ENCODE data around the gene USP25. TPM values are rescaled to one million over a fixed set of nuclear protein-coding genes. Genes with fewer than 3 reads are reported as not detected.

USP25 gene
- total RNA-seq, 1 experiment from 2014 or later: 26.1 TPM

- no TSS peak for BruUV-seq (replicated peaks)
- H3K4me3 ChIP-seq (ENCODE audit: low read depth in 2 of 2, low read length in 2 of 2): no peak overlapping the region
- CTCF ChIA-PET: no interaction called here
- POLR2A ChIA-PET: no interaction called here
- ATAC-seq: no peak
- no peaks in the 10 kb centered on the region for H3K4me1 ChIP-seq (ENCODE audit: control insufficient read depth, insufficient read depth, low read length)
- no peak for DNase-seq (ENCODE audit: low read depth, low spot score)
- intact Hi-C loops (cut with micrococcal nuclease; ENCODE audit: unreplicated experiment) (no loop called here), in situ Hi-C loops (cut with HindIII; ENCODE audit: low pct_unique_long_range_greater_than_20kb, low sequenced_read_pairs) (no loop called here)
- no peaks in the 10 kb centered on the region for H3K9me3 ChIP-seq (ENCODE audit: control insufficient read depth, insufficient read depth, low read depth, low read length)
- TF ChIP-seq REST (IDR thresholded peaks at IDR 0.05; ENCODE audit: insufficient read depth in 1 of 2, low read depth in 2 of 2, low read length in 1 of 2) (no peak), TCF7L2 (IDR thresholded peaks at IDR 0.05; ENCODE audit: low read depth, low read length) (no peak), POLR2AphosphoS5 (IDR thresholded peaks at IDR 0.05; ENCODE audit: low read depth, low read length) (no peak), CTCF (IDR thresholded peaks at IDR 0.05) (no peak), SIN3A (IDR thresholded peaks at IDR 0.05; ENCODE audit: borderline replicate concordance, insufficient read depth, low read depth, low read length) (no peak)
- no peak overlapping the region for H3K27ac ChIP-seq (ENCODE audit: low read length)
- no peaks in the 10 kb centered on the region for H3K27me3 ChIP-seq (ENCODE audit: control insufficient read depth, insufficient read depth, low read length)
- no peaks in the 10 kb centered on the region for H3K36me3 ChIP-seq (ENCODE audit: control insufficient read depth, insufficient read depth, low read length)
Measured at GRCh38 chr21:15722591-15723324, 7.0 kb upstream of the USP25 start.

GRCh38 chr21:15725949-15726348, 3.8 kb upstream of the USP25 start:
- Histone ChIP-seq H3K4me3 (ENCODE audit: low read depth in 2 of 2, low read length in 2 of 2) (no peak overlapping the region), H3K27me3 (ENCODE audit: control insufficient read depth, insufficient read depth, low read length) (no peaks in the 10 kb centered on the region), H3K9me3 (ENCODE audit: control insufficient read depth, insufficient read depth, low read depth, low read length) (no peaks in the 10 kb centered on the region), H3K36me3 (ENCODE audit: control insufficient read depth, insufficient read depth, low read length) (peaks cover 3% of the 10 kb centered on the region; the same call in 1 of the 2 replicates), H3K27ac (ENCODE audit: low read length) (no peak overlapping the region), H3K4me1 (ENCODE audit: control insufficient read depth, insufficient read depth, low read length) (peaks cover 3% of the 10 kb centered on the region; the same call in 1 of the 2 replicates)
- no peak for ATAC-seq
- no peak for TF ChIP-seq POLR2AphosphoS5 (IDR thresholded peaks at IDR 0.05; ENCODE audit: low read depth, low read length)
- TF ChIP-seq REST (IDR thresholded peaks at IDR 0.05; ENCODE audit: insufficient read depth in 1 of 2, low read depth in 2 of 2, low read length in 1 of 2): no peak
- TF ChIP-seq TCF7L2 (IDR thresholded peaks at IDR 0.05; ENCODE audit: low read depth, low read length): no peak
- no peak for TF ChIP-seq CTCF (IDR thresholded peaks at IDR 0.05)
- no peak for TF ChIP-seq SIN3A (IDR thresholded peaks at IDR 0.05; ENCODE audit: borderline replicate concordance, insufficient read depth, low read depth, low read length)
- no TSS peak for BruUV-seq (replicated peaks)
- in situ Hi-C loops (cut with HindIII; ENCODE audit: low pct_unique_long_range_greater_than_20kb, low sequenced_read_pairs): no loop called here
- intact Hi-C loops (cut with micrococcal nuclease; ENCODE audit: unreplicated experiment): no loop called here
- ChIA-PET CTCF (no interaction called here), POLR2A (no interaction called here)
- no peak for DNase-seq (ENCODE audit: low read depth, low spot score)

Data from Panc1 (cell line).